ENCODE data around the gene TCF20.

Gene TCF20

GRCh38 chr22:42307806-42308563 lies 37.5 kb upstream of the TCF20 start:
- TF ChIP-seq CTCF (IDR thresholded peaks at IDR 0.05; ENCODE audit: low read depth, low read length) = no peak
- no peak for DNase-seq (ENCODE audit: low read depth in 2 of 2)

GRCh38 chr22:42306010-42306409 lies 35.6 kb upstream of the TCF20 start:
- TF ChIP-seq CTCF (IDR thresholded peaks at IDR 0.05; ENCODE audit: low read depth, low read length) = no peak
- DNase-seq (ENCODE audit: low read depth in 2 of 2) = no peak
- H3K4me3 ChIP-seq (replicated peaks in 1 of 2; ENCODE audit: low read depth in 2 of 2, low read length in 2 of 2) = no peak overlapping the region

More at GRCh38 chr22:42307806-42308563, 37.5 kb upstream of the TCF20 start:
- no peak overlapping the region for H3K4me3 ChIP-seq (replicated peaks in 1 of 2; ENCODE audit: low read depth in 2 of 2, low read length in 2 of 2)

- no peak for TF ChIP-seq CTCF (IDR thresholded peaks at IDR 0.05; ENCODE audit: low read depth, low read length)
- no peak for DNase-seq (ENCODE audit: low read depth in 2 of 2)
These were observed 33.9 kb upstream of the TCF20 start for GRCh38 chr22:42304324-42304790.

DNA sequence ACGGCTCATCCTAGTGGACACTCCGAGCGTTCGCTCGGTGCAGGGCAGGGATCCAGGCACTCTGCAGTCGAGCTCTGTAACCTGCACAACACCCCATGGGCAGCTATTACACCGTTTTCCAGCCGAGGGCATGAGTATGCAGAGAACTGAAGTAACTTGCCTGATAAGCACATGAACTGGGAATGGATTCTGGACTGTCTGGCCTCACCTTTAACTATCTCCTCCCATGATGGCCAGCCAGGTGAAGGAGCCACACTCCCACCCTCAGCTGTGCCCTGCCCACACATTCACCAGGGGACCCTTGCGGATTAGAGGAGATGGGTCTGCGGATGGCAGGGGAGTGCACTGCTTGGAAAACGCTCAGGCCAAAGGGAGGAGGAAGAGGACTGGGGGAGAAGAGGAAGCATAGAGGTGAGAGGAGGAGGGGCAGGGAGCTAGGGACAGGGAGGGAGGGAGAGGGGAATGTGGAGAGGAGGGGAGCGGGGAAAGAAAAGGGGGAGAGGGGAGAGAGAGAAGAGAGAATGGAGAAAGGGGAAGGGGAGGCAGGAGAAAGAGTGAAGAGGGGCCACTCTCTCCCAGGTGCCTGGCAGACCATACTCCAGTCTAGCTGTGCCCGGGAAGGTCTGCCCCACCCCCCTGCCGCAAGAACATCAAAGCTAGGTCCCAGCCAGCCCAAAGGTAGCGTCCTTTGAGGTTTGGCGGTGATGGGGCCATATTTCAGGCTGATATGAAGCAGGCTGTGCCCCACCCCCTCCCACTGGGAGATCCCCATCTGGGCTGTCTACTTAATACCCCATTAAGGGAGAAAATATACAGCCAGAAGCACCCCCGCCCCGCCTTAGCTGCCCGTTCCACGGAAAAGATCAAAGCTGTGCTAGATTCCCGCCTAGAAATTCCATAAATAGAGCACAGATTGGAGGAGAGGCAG lies 33.2 kb upstream of the TCF20 start:
- DNase-seq (ENCODE audit: low read depth in 2 of 2) = no peak
- no peak overlapping the region for H3K4me3 ChIP-seq (replicated peaks in 1 of 2; ENCODE audit: low read depth in 2 of 2, low read length in 2 of 2)
- no peak for TF ChIP-seq CTCF (IDR thresholded peaks at IDR 0.05; ENCODE audit: low read depth, low read length)

More at GRCh38 chr22:42304324-42304790, 33.9 kb upstream of the TCF20 start:
- H3K4me3 ChIP-seq (replicated peaks in 1 of 2; ENCODE audit: low read depth in 2 of 2, low read length in 2 of 2) = no peak overlapping the region

GRCh38 chr22:42301742-42302102 lies 31.3 kb upstream of the TCF20 start:
- TF ChIP-seq CTCF (IDR thresholded peaks at IDR 0.05; ENCODE audit: low read depth, low read length) = no peak
- H3K4me3 ChIP-seq (replicated peaks in 1 of 2; ENCODE audit: low read depth in 2 of 2, low read length in 2 of 2) = no peak overlapping the region
- no peak for DNase-seq (ENCODE audit: low read depth in 2 of 2)

GRCh38 chr22:42301077-42301741 lies 30.8 kb upstream of the TCF20 start:
- TF ChIP-seq CTCF (IDR thresholded peaks at IDR 0.05; ENCODE audit: low read depth, low read length) = no peak
- no peak overlapping the region for H3K4me3 ChIP-seq (replicated peaks in 1 of 2; ENCODE audit: low read depth in 2 of 2, low read length in 2 of 2)
- DNase-seq (ENCODE audit: low read depth in 2 of 2) = no peak
